OCI-LY7 (cell line): ENCODE data around the gene PLEKHF1. TPM values are rescaled to one million over a fixed set of nuclear protein-coding genes. Genes with fewer than 3 reads are reported as not detected.
"Not testable (repeated sequence)": the region's sequence is repeated elsewhere in the genome, so short reads cannot be mapped to it uniquely, and the experiment has no call there.

Experiments
- BruUV-seq: library from RNA; stranded (reverse); fragments of 400-500 nt; replicated peaks from 2 replicates; lab custom pipeline; 2021; lab: Mats Ljungman, UMichigan
- CTCF ChIA-PET: fragments of 300-600 bp; sonication (Branson Sonifier 250); formaldehyde crosslinking; loops from one replicate; lab custom pipeline; 2022; ENCODE audit warnings: antibody characterized with exemption; ENCODE audit not compliant: unreplicated experiment; lab: Charles Lee
- POLR2A ChIA-PET: fragments of 300-600 bp; sonication (Branson Sonifier 250); formaldehyde crosslinking; loops from one replicate; lab custom pipeline; 2022; ENCODE audit warnings: antibody characterized with exemption; lab: Charles Lee
- DNase-seq: peaks from one replicate; pipeline ENCODE4 v3.0.0-alpha.2; 2015; ENCODE audit warnings: low spot score
- H2AFZ ChIP-seq: fragments of 200-600 bp; sonication (generic), shearing (Covaris generic); 2 replicates; pipeline ENCODE4 v1.6.1; 2014; ENCODE audit warnings: mild to moderate bottlenecking, antibody characterized with exemption, low read length, moderate library complexity
- H3K27ac ChIP-seq: fragments of 200-600 bp; sonication (generic); 2 replicates; pipeline ENCODE4 v1.5.1; 2014; ENCODE audit warnings: mixed run types, low read depth, mild to moderate bottlenecking, moderate library complexity, low read length, inconsistent platforms; ENCODE audit not compliant: poor library complexity, severe bottlenecking
- H3K36me3 ChIP-seq: fragments of 200-600 bp; sonication (generic); 2 replicates; pipeline ENCODE4 v1.6.1; 2014; ENCODE audit warnings: mild to moderate bottlenecking, antibody characterized with exemption, low read length, moderate library complexity, mixed read lengths; ENCODE audit not compliant: insufficient read depth
- H3K4me1 ChIP-seq: fragments of 200-600 bp; sonication (generic); 2 replicates; pipeline ENCODE4 v1.5.1; 2014; ENCODE audit warnings: mild to moderate bottlenecking, low read length; ENCODE audit not compliant: insufficient read depth, poor library complexity, severe bottlenecking
- H3K4me2 ChIP-seq: fragments of 200-600 bp; sonication (generic); 2 replicates; pipeline ENCODE4 v1.6.1; 2014; ENCODE audit warnings: mild to moderate bottlenecking, low read length
- H3K4me3 ChIP-seq: fragments of 200-600 bp; sonication (generic); 2 replicates; pipeline ENCODE4 v1.5.1; 2014; ENCODE audit warnings: mild to moderate bottlenecking, low read depth, low read length; ENCODE audit not compliant: poor library complexity, severe bottlenecking
- H3K79me2 ChIP-seq: fragments of 200-600 bp; sonication (generic); 2 replicates; pipeline ENCODE4 v1.6.1; 2016; ENCODE audit warnings: low read depth, mild to moderate bottlenecking, low read length, moderate library complexity, mixed read lengths; ENCODE audit not compliant: insufficient read depth
- H3K9me2 ChIP-seq: fragments of 200-600 bp; sonication (generic); 2 replicates; pipeline ENCODE4 v1.6.1; 2016; ENCODE audit warnings: mild to moderate bottlenecking, low read length, mixed read lengths; ENCODE audit not compliant: insufficient read depth
- H3K9me3 ChIP-seq: fragments of 200-600 bp; sonication (generic); 2 replicates; pipeline ENCODE4 v1.6.1; 2014; ENCODE audit warnings: mild to moderate bottlenecking, mixed run types, low read length, mixed read lengths
- H4K20me1 ChIP-seq: fragments of 200-600 bp; sonication (generic); 2 replicates; pipeline ENCODE4 v1.6.1; 2014; ENCODE audit warnings: mild to moderate bottlenecking, antibody characterized with exemption, low read length, moderate library complexity, mixed read lengths; ENCODE audit not compliant: insufficient read depth
- CTCF ChIP-seq: fragments of 200-600 bp; sonication (generic); conservative IDR thresholded peaks from 2 replicates; pipeline ENCODE4 v1.5.1; 2014; ENCODE audit warnings: mild to moderate bottlenecking, antibody characterized with exemption, low read length, moderate library complexity, mixed read lengths
- EZH2phosphoT487 ChIP-seq: fragments of 200-600 bp; sonication (generic); IDR thresholded peaks from 2 replicates; pipeline ENCODE4 v1.6.1; 2018; ENCODE audit warnings: low read depth, borderline replicate concordance, mild to moderate bottlenecking, mixed run types, antibody characterized with exemption, low read length, moderate library complexity, mixed read lengths
- intact Hi-C: fragments of 100-400 bp; cut with micrococcal nuclease; formaldehyde crosslinking; loops from one replicate; pipeline ENCODE4 v1.10.0; 2022; ENCODE audit not compliant: unreplicated experiment
- total RNA-seq, 2 experiments: library from RNA; depleted of rRNA in 1 of 2; stranded (reverse); fragments of >200 nt in 1 of 2; shearing (Covaris generic) in 1 of 2; gene quantifications; 2 replicates each; pipeline ENCODE4 v1.2.3, GENCODE V29; 2014 to 2022

The PLEKHF1 gene
- total RNA-seq, 2 experiments from 2014 or later: 5.0 to 7.0 TPM

DNA sequence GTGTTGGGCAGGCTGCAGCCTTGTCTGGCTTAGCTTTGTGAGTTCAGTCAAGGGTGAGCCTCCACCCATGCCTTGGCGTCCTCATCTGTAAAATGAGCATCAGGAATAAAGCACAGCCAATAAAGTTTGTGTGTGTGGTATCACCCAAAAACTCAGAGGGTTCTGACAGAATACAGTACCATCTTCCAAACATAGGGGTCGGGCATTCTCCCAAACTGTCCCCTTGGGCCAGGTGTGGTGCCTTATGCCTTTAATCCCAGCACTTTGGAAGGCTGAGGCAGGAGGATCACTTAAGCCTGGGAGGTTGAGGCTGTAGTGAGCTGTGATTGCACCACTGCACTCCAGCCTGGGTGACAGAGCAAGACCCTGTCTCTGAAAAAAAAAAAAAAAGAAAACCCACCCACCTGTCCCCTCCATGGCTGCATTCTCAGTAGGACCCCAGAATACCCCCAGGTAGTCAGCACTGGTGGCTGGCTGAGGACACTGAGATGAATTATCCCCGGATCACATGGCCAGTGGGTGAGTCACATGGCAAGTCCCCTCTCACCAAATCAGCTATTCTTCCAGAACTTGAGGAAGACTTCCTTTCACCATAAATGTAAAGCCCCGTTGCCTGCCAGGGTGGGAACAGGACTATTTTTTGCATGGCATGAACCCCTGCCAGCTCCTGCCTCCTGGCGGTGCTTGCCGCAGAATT, 40.6 kb upstream of the PLEKHF1 start:
- Histone ChIP-seq H3K27ac (no peak overlapping the region), H3K4me3 (no peak overlapping the region), H3K4me2 (no peak overlapping the region), H3K9me3 (no peaks in the 10 kb centered on the region), H3K9me2 (no peaks in the 10 kb centered on the region), H3K36me3 (no peaks in the 10 kb centered on the region), H3K4me1 (no peaks in the 10 kb centered on the region), H3K79me2 (no peaks in the 10 kb centered on the region), H2AFZ (no peak overlapping the region), H4K20me1 (no peaks in the 10 kb centered on the region)
- TF ChIP-seq CTCF: no peak
- TF ChIP-seq EZH2phosphoT487: no peak
- ChIA-PET CTCF (no interaction called here), POLR2A (no interaction called here)
- DNase-seq: no peak
- BruUV-seq: no TSS peak
- intact Hi-C loops: no loop called here

DNA sequence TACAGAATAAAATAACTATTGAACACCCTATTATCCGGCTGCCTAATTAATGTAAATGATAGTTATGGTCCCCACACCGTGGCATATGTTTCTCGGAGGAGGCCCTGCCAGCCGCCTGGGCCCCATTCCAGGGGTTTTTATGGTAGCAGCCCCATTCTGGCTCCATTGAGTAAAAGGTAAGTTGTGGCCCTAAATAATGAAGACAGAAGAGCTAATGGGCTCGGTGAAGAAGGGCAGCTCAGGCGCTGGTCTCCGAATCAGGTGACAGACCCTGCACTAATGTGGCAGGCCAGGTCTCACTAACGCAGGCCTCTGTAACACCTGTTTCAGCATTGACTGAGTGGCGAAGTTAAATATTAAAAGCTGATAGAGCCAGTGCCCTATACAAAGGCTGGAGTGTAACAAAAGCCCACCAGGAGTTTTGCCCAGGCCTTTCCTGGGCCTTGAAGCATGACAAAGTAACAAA, 40.0 kb upstream of the PLEKHF1 start:
- ChIA-PET POLR2A (no interaction called here), CTCF (no interaction called here)
- no peak overlapping the region for H3K4me2 ChIP-seq
- H3K4me3 ChIP-seq: no peak overlapping the region
- BruUV-seq: no TSS peak
- H3K4me1 ChIP-seq: no peaks in the 10 kb centered on the region
- no peak for DNase-seq
- no peaks in the 10 kb centered on the region for H3K9me2 ChIP-seq
- no peaks in the 10 kb centered on the region for H4K20me1 ChIP-seq
- H3K36me3 ChIP-seq: no peaks in the 10 kb centered on the region
- intact Hi-C loops: no loop called here
- no peak overlapping the region for H2AFZ ChIP-seq
- H3K9me3 ChIP-seq: no peaks in the 10 kb centered on the region
- H3K79me2 ChIP-seq: no peaks in the 10 kb centered on the region
- H3K27ac ChIP-seq: no peak overlapping the region
- TF ChIP-seq CTCF: no peak

GRCh38 chr19:29626386-29626785, 38.9 kb upstream of the PLEKHF1 start:
- no peak overlapping the region for H3K4me2 ChIP-seq
- no peak overlapping the region for H3K4me3 ChIP-seq
- H4K20me1 ChIP-seq: no peaks in the 10 kb centered on the region
- no peaks in the 10 kb centered on the region for H3K9me3 ChIP-seq
- H3K4me1 ChIP-seq: no peaks in the 10 kb centered on the region
- no peak overlapping the region for H2AFZ ChIP-seq
- no peak for DNase-seq
- ChIA-PET POLR2A (no interaction called here), CTCF (no interaction called here)
- H3K79me2 ChIP-seq: no peaks in the 10 kb centered on the region
- no TSS peak for BruUV-seq
- no peaks in the 10 kb centered on the region for H3K9me2 ChIP-seq
- H3K36me3 ChIP-seq: no peaks in the 10 kb centered on the region
- H3K27ac ChIP-seq: no peak overlapping the region
- intact Hi-C loops: no loop called here
- TF ChIP-seq CTCF: no peak
- no peak for TF ChIP-seq EZH2phosphoT487

DNA sequence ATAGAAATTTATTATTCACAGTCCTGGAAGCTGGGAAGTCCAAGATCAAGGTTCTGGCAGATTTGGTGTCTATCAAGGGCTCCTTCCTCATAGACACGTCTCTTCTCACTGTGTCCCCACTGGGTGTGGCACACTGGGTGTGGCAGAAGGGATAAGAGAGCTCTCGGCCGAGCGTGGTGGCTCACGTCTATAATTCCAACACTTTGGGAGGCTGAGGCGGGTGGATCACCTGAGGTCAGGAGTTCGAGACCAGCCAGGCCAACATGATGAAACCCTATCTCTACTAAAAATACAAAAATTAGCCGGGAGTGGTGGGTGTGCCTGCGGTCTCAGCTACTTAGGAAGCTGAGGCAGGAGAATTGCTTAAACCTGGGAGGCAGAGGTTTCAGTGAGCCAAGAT, 38.4 kb upstream of the PLEKHF1 start:
- H3K27ac ChIP-seq, H4K20me1 ChIP-seq, DNase-seq, H3K4me3 ChIP-seq, H2AFZ ChIP-seq, BruUV-seq, POLR2A ChIA-PET, H3K4me1 ChIP-seq, H3K9me3 ChIP-seq, H3K36me3 ChIP-seq, H3K9me2 ChIP-seq, H3K4me2 ChIP-seq, H3K79me2 ChIP-seq, CTCF ChIA-PET, intact Hi-C loops: not testable (repeated sequence)
